Activated naive CD8-positive, alpha-beta T cell treated with anti-CD3 and anti-CD28 coated beads, Interleukin-2, amount 50 U/mL, for 24 hours (primary cell): Measurements from ENCODE around the gene GDF3.
"Not testable (repeated sequence)": the region's sequence is repeated elsewhere in the genome, so short reads cannot be mapped to it uniquely, and the experiment has no call there.

Experiments
- ATAC-seq: fragments of 150-1000 bp; cut with Tn5 transposase; one replicate; pipeline ENCODE4 v1.10.0; 2021
- DNase-seq: peaks from one replicate; pipeline ENCODE4 v3.0.0; 2021
- H3K27ac Mint-ChIP-seq: one replicate; pipeline ENCODE4 v1.8.0; 2021; ENCODE audit warnings: mild to moderate bottlenecking, mixed read lengths
- H3K27me3 Mint-ChIP-seq: one replicate; pipeline ENCODE4 v1.8.0; 2021; ENCODE audit warnings: mixed read lengths
- H3K36me3 Mint-ChIP-seq: one replicate; pipeline ENCODE4 v1.8.0; 2021; ENCODE audit warnings: low read depth, mixed read lengths
- H3K4me1 Mint-ChIP-seq: one replicate; pipeline ENCODE4 v1.8.0; 2021; ENCODE audit warnings: mixed read lengths
- H3K4me3 Mint-ChIP-seq: one replicate; pipeline ENCODE4 v1.8.0; 2021; ENCODE audit warnings: mild to moderate bottlenecking, moderate library complexity, mixed read lengths
- H3K9me3 Mint-ChIP-seq: one replicate; pipeline ENCODE4 v1.8.0; 2021; ENCODE audit warnings: mixed read lengths

GDF3 gene

GRCh38 chr12:7693793-7694192, 1.8 kb downstream of the GDF3 start:
- no peak for ATAC-seq
- no peak for DNase-seq
- Mint-ChIP-seq H3K36me3 (no peaks in the 10 kb centered on the region), H3K4me1 (peaks cover 4% of the 10 kb centered on the region), H3K27ac (no peak overlapping the region), H3K4me3 (no peak overlapping the region), H3K27me3 (peaks cover 7% of the 10 kb centered on the region), H3K9me3 (no peaks in the 10 kb centered on the region)

- ATAC-seq = no peak
- Mint-ChIP-seq H3K36me3 (no peaks in the 10 kb centered on the region), H3K4me1 (peaks cover 7% of the 10 kb centered on the region), H3K9me3 (no peaks in the 10 kb centered on the region), H3K27me3 (no peaks in the 10 kb centered on the region), H3K27ac (no peak overlapping the region), H3K4me3 (no peak overlapping the region)
- no peak for DNase-seq
Measured at GRCh38 chr12:7681535-7681934, 14.0 kb downstream of the GDF3 start.

- ATAC-seq = no peak
- H3K36me3 Mint-ChIP-seq = no peaks in the 10 kb centered on the region
- H3K4me3 Mint-ChIP-seq = no peak overlapping the region
- peaks cover 9% of the 10 kb centered on the region for H3K4me1 Mint-ChIP-seq
- peaks cover 3% of the 10 kb centered on the region for H3K27me3 Mint-ChIP-seq
- DNase-seq = no peak
- H3K9me3 Mint-ChIP-seq = no peaks in the 10 kb centered on the region
- no peak overlapping the region for H3K27ac Mint-ChIP-seq
Measured at GRCh38 chr12:7679251-7680045, 16.1 kb downstream of the GDF3 start.

DNA sequence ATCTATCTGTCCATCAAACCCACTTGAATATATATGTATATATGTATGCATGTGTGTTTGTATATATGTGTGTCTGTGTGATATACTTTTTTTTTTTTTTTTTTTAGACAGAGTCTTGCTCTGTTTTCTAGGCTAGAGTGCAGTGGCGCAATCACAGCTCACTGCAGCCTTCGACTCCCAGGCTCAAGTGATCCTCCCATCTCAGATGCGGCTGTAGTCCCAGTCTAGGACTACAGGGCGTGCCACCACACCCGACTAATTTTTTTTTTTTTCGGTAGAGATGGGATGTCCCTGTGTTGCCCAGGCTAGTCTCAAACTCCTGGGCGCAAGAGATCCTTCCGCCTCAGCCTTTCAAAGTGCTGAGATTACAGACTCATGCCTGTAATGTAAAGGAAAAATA, 16.8 kb downstream of the GDF3 start:
- peaks cover 3% of the 10 kb centered on the region for H3K27me3 Mint-ChIP-seq
- ATAC-seq = no peak
- DNase-seq = no peak
- H3K4me3 Mint-ChIP-seq = no peak overlapping the region
- H3K36me3 Mint-ChIP-seq = no peaks in the 10 kb centered on the region
- no peak overlapping the region for H3K27ac Mint-ChIP-seq
- H3K9me3 Mint-ChIP-seq = no peaks in the 10 kb centered on the region
- H3K4me1 Mint-ChIP-seq = peaks cover 9% of the 10 kb centered on the region

DNA sequence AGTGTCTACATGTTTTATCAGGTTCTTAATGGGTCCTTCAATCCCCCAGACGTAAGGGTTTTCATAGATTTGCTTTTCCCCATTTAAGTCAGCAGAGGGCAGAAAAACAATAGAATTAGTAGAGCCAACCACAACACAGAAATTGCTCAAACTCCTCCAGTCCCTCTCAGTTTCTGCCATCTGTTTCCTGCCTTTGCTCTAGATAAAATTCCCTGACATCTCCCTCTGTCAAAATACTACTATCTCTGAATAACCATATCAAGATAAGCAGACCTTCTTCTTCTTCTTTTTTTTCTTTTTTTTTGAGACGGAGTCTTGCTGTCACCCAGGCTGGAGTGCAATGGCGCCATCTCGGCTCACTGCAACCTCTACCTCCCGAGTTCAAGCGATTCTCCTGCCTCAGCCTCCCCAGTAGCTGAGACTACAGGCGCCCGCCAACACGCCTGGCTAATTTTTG, 18.1 kb downstream of the GDF3 start:
- H3K4me1 Mint-ChIP-seq, H3K36me3 Mint-ChIP-seq, H3K27ac Mint-ChIP-seq, H3K27me3 Mint-ChIP-seq, H3K9me3 Mint-ChIP-seq, DNase-seq: not testable (repeated sequence)
- peak; percentile 54 for ATAC-seq
- H3K4me3 Mint-ChIP-seq = peak overlapping the region; percentile 35

- not testable (repeated sequence) for H3K4me3 Mint-ChIP-seq, H3K27me3 Mint-ChIP-seq, DNase-seq, H3K27ac Mint-ChIP-seq, H3K9me3 Mint-ChIP-seq, H3K4me1 Mint-ChIP-seq, H3K36me3 Mint-ChIP-seq, ATAC-seq
Measured at GRCh38 chr12:7675455-7675854, 20.1 kb downstream of the GDF3 start.

- ATAC-seq (no peak), DNase-seq (no peak)
- Mint-ChIP-seq H3K27me3 (no peaks in the 10 kb centered on the region), H3K4me3 (no peak overlapping the region), H3K27ac (no peak overlapping the region), H3K36me3 (no peaks in the 10 kb centered on the region), H3K4me1 (no peaks in the 10 kb centered on the region), H3K9me3 (no peaks in the 10 kb centered on the region)
Measured at GRCh38 chr12:7668171-7668570, 27.4 kb downstream of the GDF3 start.

- no peak for ATAC-seq
- no peaks in the 10 kb centered on the region for H3K36me3 Mint-ChIP-seq
- no peaks in the 10 kb centered on the region for H3K27me3 Mint-ChIP-seq
- no peak for DNase-seq
- H3K4me1 Mint-ChIP-seq = no peaks in the 10 kb centered on the region
- H3K4me3 Mint-ChIP-seq = no peak overlapping the region
- H3K9me3 Mint-ChIP-seq = no peaks in the 10 kb centered on the region
- no peak overlapping the region for H3K27ac Mint-ChIP-seq
Measured at GRCh38 chr12:7667125-7667524, 28.4 kb downstream of the GDF3 start.

DNA sequence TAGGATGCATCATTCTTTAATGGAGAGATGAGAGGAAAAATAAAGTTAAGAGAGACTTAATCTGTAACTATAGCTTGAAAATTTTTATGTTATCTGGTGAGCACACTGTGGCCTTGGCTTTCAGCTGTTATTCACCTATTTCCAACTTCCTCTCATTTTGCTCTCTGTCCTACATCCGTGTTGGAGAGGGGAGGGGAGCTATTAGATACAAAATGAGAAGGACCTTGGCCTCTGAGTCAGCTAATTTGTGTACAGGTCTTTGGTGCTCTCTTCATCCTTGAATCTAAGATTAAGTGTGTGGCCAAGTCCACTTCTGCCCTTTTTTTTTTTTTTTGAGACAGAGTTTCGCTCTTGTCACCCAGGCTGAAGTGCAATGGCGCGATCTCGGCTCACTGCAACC, 29.0 kb downstream of the GDF3 start:
- Mint-ChIP-seq H3K4me3 (no peak overlapping the region), H3K9me3 (no peaks in the 10 kb centered on the region), H3K27ac (no peak overlapping the region), H3K36me3 (no peaks in the 10 kb centered on the region), H3K27me3 (no peaks in the 10 kb centered on the region), H3K4me1 (no peaks in the 10 kb centered on the region)
- DNase-seq = no peak
- no peak for ATAC-seq

- Mint-ChIP-seq H3K36me3 (no peaks in the 10 kb centered on the region), H3K27me3 (no peaks in the 10 kb centered on the region), H3K9me3 (no peaks in the 10 kb centered on the region), H3K4me1 (peaks cover 2% of the 10 kb centered on the region), H3K27ac (no peak overlapping the region), H3K4me3 (no peak overlapping the region)
- DNase-seq = no peak
- ATAC-seq = no peak
Measured at GRCh38 chr12:7661741-7662140, 33.8 kb downstream of the GDF3 start.

DNA sequence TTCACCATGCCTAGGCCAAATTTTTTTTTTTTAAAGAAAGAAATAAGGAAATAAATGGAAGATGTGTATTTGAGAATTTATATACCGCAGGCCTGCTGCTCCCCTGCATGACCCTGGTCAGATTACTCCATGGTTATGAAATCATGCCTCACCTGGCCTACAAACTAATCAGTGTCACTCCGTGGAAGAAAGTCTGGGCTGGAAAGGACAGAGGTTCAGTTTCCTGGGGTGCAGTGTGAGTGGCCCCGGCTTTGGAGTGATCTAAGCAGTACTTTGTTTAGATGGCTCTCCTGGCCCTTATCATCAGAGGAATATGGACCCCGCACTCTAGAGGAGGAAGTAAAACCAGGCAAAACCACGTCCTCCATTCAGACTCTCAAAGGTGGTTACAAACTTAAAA, 39.5 kb downstream of the GDF3 start:
- H3K27me3 Mint-ChIP-seq = no peaks in the 10 kb centered on the region
- H3K36me3 Mint-ChIP-seq = no peaks in the 10 kb centered on the region
- DNase-seq (no peak), ATAC-seq (no peak)
- no peak overlapping the region for H3K4me3 Mint-ChIP-seq
- H3K27ac Mint-ChIP-seq = no peak overlapping the region
- H3K9me3 Mint-ChIP-seq = no peaks in the 10 kb centered on the region
- H3K4me1 Mint-ChIP-seq = peaks cover 2% of the 10 kb centered on the region

- H3K36me3 Mint-ChIP-seq = no peaks in the 10 kb centered on the region
- DNase-seq (no peak), ATAC-seq (no peak)
- H3K27me3 Mint-ChIP-seq = no peaks in the 10 kb centered on the region
- no peak overlapping the region for H3K27ac Mint-ChIP-seq
- no peaks in the 10 kb centered on the region for H3K4me1 Mint-ChIP-seq
- H3K9me3 Mint-ChIP-seq = no peaks in the 10 kb centered on the region
- no peak overlapping the region for H3K4me3 Mint-ChIP-seq
Measured at GRCh38 chr12:7650091-7650490, 45.5 kb downstream of the GDF3 start.

DNA sequence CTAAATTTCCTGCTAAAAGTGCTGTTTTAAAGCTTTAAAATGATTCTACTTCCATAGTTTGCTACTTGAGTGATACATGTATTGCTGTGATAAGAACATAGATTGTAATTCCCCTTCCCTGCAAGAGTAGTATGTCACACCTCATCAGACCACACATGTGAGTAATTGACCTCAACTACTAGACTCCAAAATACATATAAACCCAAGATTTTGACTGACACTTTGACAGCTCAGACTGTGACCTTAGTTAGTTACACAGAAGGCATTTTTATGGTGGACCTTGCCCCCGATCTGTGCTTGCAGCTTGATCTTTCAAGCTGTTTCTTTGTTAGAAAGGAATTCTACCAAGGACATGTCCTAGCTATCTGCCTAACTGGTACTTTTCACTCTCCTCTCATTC, 48.5 kb downstream of the GDF3 start:
- ATAC-seq = peak; percentile 91
- no peaks in the 10 kb centered on the region for H3K36me3 Mint-ChIP-seq
- H3K27ac Mint-ChIP-seq = no peak overlapping the region
- no peaks in the 10 kb centered on the region for H3K27me3 Mint-ChIP-seq
- peaks cover 3% of the 10 kb centered on the region for H3K4me1 Mint-ChIP-seq
- no peak overlapping the region for H3K4me3 Mint-ChIP-seq
- DNase-seq = no peak
- no peaks in the 10 kb centered on the region for H3K9me3 Mint-ChIP-seq

- no peak for ATAC-seq
- Mint-ChIP-seq H3K27ac (no peak overlapping the region), H3K9me3 (no peaks in the 10 kb centered on the region), H3K36me3 (no peaks in the 10 kb centered on the region), H3K4me1 (peaks cover 5% of the 10 kb centered on the region), H3K27me3 (no peaks in the 10 kb centered on the region), H3K4me3 (no peak overlapping the region)
- no peak for DNase-seq
Measured at GRCh38 chr12:7646178-7646475, 49.4 kb downstream of the GDF3 start.

- DNase-seq (peak; percentile 28), ATAC-seq (no peak)
- Mint-ChIP-seq H3K9me3 (no peaks in the 10 kb centered on the region), H3K4me3 (no peak overlapping the region), H3K27ac (no peak overlapping the region), H3K4me1 (peaks cover 10% of the 10 kb centered on the region), H3K36me3 (no peaks in the 10 kb centered on the region), H3K27me3 (no peaks in the 10 kb centered on the region)
Measured at GRCh38 chr12:7645395-7646177, 50.0 kb downstream of the GDF3 start.
